GM21576 (cell line): ENCODE measurements around the gene RETREG2.
A peak's percentile ranks its signal among the peaks of the same experiment; 100 is the strongest.
"Not testable (repeated sequence)": the region's sequence is repeated elsewhere in the genome, so short reads cannot be mapped to it uniquely, and the experiment has no call there.

Experiments
- ATAC-seq: cut with Tn5 transposase; IDR thresholded peaks from one replicate; pipeline ENCODE4 v1.9.1; 2021; ENCODE audit warnings: mild to moderate bottlenecking, moderate library complexity; ENCODE audit not compliant: unreplicated experiment

Gene RETREG2

GRCh38 chr2:219184121-219184520 is 6.0 kb downstream of the RETREG2 start:
- ATAC-seq, result no peak

- no peak for ATAC-seq
These were observed 8.8 kb downstream of the RETREG2 start for GRCh38 chr2:219186754-219187456.

- ATAC-seq, result no peak
These were observed 19.3 kb downstream of the RETREG2 start for GRCh38 chr2:219197388-219197787.

- ATAC-seq, result no peak
These were observed 20.9 kb downstream of the RETREG2 start for GRCh38 chr2:219198974-219199373.

GRCh38 chr2:219199470-219200211 is 21.6 kb downstream of the RETREG2 start:
- ATAC-seq, result no peak

GRCh38 chr2:219200502-219201326 is 22.6 kb downstream of the RETREG2 start:
- not testable (repeated sequence) for ATAC-seq

GRCh38 chr2:219201331-219201730 is 23.3 kb downstream of the RETREG2 start:
- ATAC-seq, result not testable (repeated sequence)

GRCh38 chr2:219204425-219205164 is 26.5 kb downstream of the RETREG2 start:
- ATAC-seq, result no peak

- ATAC-seq, result no peak
These were observed 27.1 kb downstream of the RETREG2 start for GRCh38 chr2:219205165-219205538.

- no peak for ATAC-seq
These were observed 27.9 kb downstream of the RETREG2 start for GRCh38 chr2:219205981-219206327.

GRCh38 chr2:219206328-219207133 is 28.5 kb downstream of the RETREG2 start, which contains the start of gene ZFAND2B:
Gene ZFAND2B (plus strand): TSS chr2:219206782. CDS start chr2:219206988, 206 bp downstream.
- ATAC-seq, result peak; percentile 98

GRCh38 chr2:219207134-219207883 is 29.2 kb downstream of the RETREG2 start:
- no peak for ATAC-seq

- no peak for ATAC-seq
These were observed 30.0 kb downstream of the RETREG2 start for GRCh38 chr2:219207884-219208740.

- no peak for ATAC-seq
These were observed 31.4 kb downstream of the RETREG2 start for GRCh38 chr2:219209236-219210195.

GRCh38 chr2:219210196-219210885 is 32.3 kb downstream of the RETREG2 start:
- ATAC-seq, result no peak

- ATAC-seq, result no peak
These were observed 32.8 kb downstream of the RETREG2 start for GRCh38 chr2:219210886-219211362.
